HL-60 (cell line): ENCODE measurements around the gene SYNJ2.

Experiments
- POLR2AphosphoS5 ChIP-seq: IDR thresholded peaks from 2 replicates; pipeline ENCODE4 v1.6.1; 2012; ENCODE audit warnings: low read depth
- REST ChIP-seq: IDR thresholded peaks from 2 replicates; pipeline ENCODE4 v1.6.1; 2012; ENCODE audit warnings: low read depth; ENCODE audit not compliant: insufficient replicate concordance
- TF ChIP-seq, protein P1 (sequence below): IDR thresholded peaks from one replicate; pipeline ENCODE4 v1.5.1; 2011; ENCODE audit warnings: low read length, control low read depth, inconsistent platforms; ENCODE audit not compliant: insufficient read depth

DNA sequence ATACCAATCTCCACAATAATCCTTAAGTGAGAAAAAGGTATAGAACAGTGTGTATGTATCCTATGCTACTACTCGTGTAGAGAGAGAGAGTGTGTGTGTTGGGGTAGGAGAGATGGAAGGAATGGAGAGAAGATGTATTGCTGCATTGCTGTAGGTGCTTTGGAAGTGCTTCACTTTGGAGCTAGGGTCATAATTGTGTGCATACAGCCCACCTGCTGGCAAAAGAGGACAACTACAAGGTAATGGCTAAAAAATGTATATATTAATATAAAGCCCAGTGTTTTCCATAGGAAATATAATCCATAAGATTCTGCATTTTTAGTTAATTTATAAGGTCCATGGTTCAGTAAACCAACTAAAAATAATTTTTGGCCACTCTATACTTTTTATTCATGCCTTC is 150.3 kb downstream of the SYNJ2 start:
- TF ChIP-seq, protein P1, sequence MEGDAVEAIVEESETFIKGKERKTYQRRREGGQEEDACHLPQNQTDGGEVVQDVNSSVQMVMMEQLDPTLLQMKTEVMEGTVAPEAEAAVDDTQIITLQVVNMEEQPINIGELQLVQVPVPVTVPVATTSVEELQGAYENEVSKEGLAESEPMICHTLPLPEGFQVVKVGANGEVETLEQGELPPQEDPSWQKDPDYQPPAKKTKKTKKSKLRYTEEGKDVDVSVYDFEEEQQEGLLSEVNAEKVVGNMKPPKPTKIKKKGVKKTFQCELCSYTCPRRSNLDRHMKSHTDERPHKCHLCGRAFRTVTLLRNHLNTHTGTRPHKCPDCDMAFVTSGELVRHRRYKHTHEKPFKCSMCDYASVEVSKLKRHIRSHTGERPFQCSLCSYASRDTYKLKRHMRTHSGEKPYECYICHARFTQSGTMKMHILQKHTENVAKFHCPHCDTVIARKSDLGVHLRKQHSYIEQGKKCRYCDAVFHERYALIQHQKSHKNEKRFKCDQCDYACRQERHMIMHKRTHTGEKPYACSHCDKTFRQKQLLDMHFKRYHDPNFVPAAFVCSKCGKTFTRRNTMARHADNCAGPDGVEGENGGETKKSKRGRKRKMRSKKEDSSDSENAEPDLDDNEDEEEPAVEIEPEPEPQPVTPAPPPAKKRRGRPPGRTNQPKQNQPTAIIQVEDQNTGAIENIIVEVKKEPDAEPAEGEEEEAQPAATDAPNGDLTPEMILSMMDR = peak; percentile 30
- TF ChIP-seq REST (no peak), POLR2AphosphoS5 (no peak)
